MM.1S (cell line): Measurements from ENCODE around the gene AATK.

ENCODE experiments used
- EZH2 ChIP-seq: fragments of 300-600 bp; sonication (generic); optimal IDR thresholded peaks from 2 replicates; pipeline ENCODE3; 2017; ENCODE audit warnings: low read depth, mild to moderate bottlenecking, antibody characterized with exemption, low read length, mixed read lengths
- TF ChIP-seq, protein P1 (sequence below): fragments of 300-600 bp; sonication (generic); IDR thresholded peaks from 2 replicates; pipeline ENCODE4 v1.5.1; 2016; ENCODE audit warnings: antibody characterized with exemption, low read length, mixed read lengths

DNA sequence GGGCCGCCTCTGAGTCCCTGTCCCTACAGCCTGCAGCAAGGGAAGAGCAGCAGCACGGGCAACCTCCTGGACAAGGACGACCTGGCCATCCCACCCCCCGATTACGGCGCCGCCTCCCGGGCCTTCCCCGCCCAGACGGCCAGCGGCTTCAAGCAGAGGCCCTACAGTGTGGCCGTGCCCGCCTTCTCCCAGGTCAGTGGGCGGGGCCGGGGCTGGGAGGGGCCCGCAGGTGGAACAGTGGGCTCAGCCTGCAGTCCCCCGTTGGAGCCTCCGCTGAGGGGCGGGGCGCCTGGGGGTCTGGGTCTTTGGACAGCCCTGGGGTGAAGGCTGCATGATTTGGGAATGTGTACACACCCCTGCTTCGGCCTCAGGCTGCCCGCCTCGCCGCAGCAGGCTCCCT lies 59.3 kb downstream of the AATK start:
- TF ChIP-seq, protein P1, sequence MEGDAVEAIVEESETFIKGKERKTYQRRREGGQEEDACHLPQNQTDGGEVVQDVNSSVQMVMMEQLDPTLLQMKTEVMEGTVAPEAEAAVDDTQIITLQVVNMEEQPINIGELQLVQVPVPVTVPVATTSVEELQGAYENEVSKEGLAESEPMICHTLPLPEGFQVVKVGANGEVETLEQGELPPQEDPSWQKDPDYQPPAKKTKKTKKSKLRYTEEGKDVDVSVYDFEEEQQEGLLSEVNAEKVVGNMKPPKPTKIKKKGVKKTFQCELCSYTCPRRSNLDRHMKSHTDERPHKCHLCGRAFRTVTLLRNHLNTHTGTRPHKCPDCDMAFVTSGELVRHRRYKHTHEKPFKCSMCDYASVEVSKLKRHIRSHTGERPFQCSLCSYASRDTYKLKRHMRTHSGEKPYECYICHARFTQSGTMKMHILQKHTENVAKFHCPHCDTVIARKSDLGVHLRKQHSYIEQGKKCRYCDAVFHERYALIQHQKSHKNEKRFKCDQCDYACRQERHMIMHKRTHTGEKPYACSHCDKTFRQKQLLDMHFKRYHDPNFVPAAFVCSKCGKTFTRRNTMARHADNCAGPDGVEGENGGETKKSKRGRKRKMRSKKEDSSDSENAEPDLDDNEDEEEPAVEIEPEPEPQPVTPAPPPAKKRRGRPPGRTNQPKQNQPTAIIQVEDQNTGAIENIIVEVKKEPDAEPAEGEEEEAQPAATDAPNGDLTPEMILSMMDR, result no peak
- no peak for TF ChIP-seq EZH2
